Neural cell (in vitro differentiated cells): ENCODE measurements around the gene CIB1. TPM values are rescaled to one million over a fixed set of nuclear protein-coding genes. Genes with fewer than 3 reads are reported as not detected.

Experiments used
- H2AFZ ChIP-seq: fragments of 200-600, 300-800 bp; sonication (generic), shearing (Covaris generic); 2 replicates; pipeline ENCODE4 v1.6.0; 2014; ENCODE audit warnings: low read depth, mild to moderate bottlenecking, antibody characterized with exemption, low read length, moderate library complexity
- H3F3A ChIP-seq: fragments of 200-600 bp; shearing (Covaris generic); 2 replicates; pipeline ENCODE4 v1.6.1; 2016; ENCODE audit warnings: mild to moderate bottlenecking, moderate library complexity, mixed read lengths, antibody characterized with exemption, low read length; ENCODE audit not compliant: insufficient read depth, poor library complexity, severe bottlenecking
- H3K27ac ChIP-seq: fragments of 200-600, 300-800 bp; sonication (generic), shearing (Covaris generic); 2 replicates; pipeline ENCODE4 v1.5.1; 2014; ENCODE audit warnings: mild to moderate bottlenecking, low read length, moderate library complexity
- H3K27me3 ChIP-seq: fragments of 300-800, 200-600 bp; sonication (generic), shearing (Covaris generic); 2 replicates; pipeline ENCODE4 v1.6.0; 2014; ENCODE audit warnings: mild to moderate bottlenecking, low read depth, low read length, moderate library complexity; ENCODE audit not compliant: insufficient read depth
- H3K36me3 ChIP-seq: fragments of 300-800, 200-600 bp; sonication (generic), shearing (Covaris generic); 2 replicates; pipeline ENCODE4 v1.5.1; 2014; ENCODE audit warnings: mild to moderate bottlenecking, antibody characterized with exemption, low read length, moderate library complexity; ENCODE audit not compliant: insufficient read depth
- H3K4me2 ChIP-seq: fragments of 300-800, 200-600 bp; sonication (generic), shearing (Covaris generic); 2 replicates; pipeline ENCODE4 v1.6.0; 2014; ENCODE audit warnings: mild to moderate bottlenecking, low read length
- H3K4me3 ChIP-seq: fragments of 300-800, 200-600 bp; sonication (generic), shearing (Covaris generic); 2 replicates; pipeline ENCODE4 v1.5.1; 2014; ENCODE audit warnings: mild to moderate bottlenecking, low read length, moderate library complexity
- H3K79me2 ChIP-seq: fragments of 200-600 bp; shearing (Covaris generic); replicated peaks from 2 replicates; pipeline ENCODE4 v1.6.0; 2014; ENCODE audit warnings: mild to moderate bottlenecking, low read length, moderate library complexity; ENCODE audit not compliant: insufficient read depth
- H3K9ac ChIP-seq: fragments of 300-800, 200-600 bp; sonication (generic), shearing (Covaris generic); 2 replicates; pipeline ENCODE4 v1.6.1; 2016; ENCODE audit warnings: mild to moderate bottlenecking, low read length, mixed read lengths
- H3K9me2 ChIP-seq: fragments of 200-600 bp; shearing (Covaris generic); 2 replicates; pipeline ENCODE4 v1.6.1; 2016; ENCODE audit warnings: mild to moderate bottlenecking, low read length, mixed read lengths; ENCODE audit not compliant: insufficient read depth
- H3K9me3 ChIP-seq: fragments of 200-600, 300-800 bp; sonication (generic), shearing (Covaris generic); 2 replicates; pipeline ENCODE4 v1.6.1; 2016; ENCODE audit warnings: mild to moderate bottlenecking, mixed run types, low read length, moderate library complexity, mixed read lengths
- H4K20me1 ChIP-seq: fragments of 200-600 bp; shearing (Covaris generic); 2 replicates; pipeline ENCODE4 v1.6.1; 2016; ENCODE audit warnings: mild to moderate bottlenecking, mixed run types; ENCODE audit not compliant: insufficient read depth
- CTCF ChIP-seq: fragments of 450-650 bp; IDR thresholded peaks from 2 replicates; pipeline ENCODE4 v1.5.1; 2014; ENCODE audit warnings: antibody characterized with exemption, mild to moderate bottlenecking, moderate library complexity; ENCODE audit not compliant: poor library complexity, severe bottlenecking
- EP300 ChIP-seq: fragments of 450-650 bp; conservative IDR thresholded peaks from 2 replicates; pipeline ENCODE4 v1.6.1; 2014; ENCODE audit warnings: antibody characterized with exemption, mild to moderate bottlenecking, moderate library complexity; ENCODE audit not compliant: poor library complexity, severe bottlenecking
- EZH2 ChIP-seq: fragments of 200-600, 300-800 bp; shearing (Covaris generic), sonication (generic); IDR thresholded peaks from 2 replicates; pipeline ENCODE4 v1.6.1; 2014; ENCODE audit warnings: antibody characterized with exemption, low read length, borderline replicate concordance, mild to moderate bottlenecking; ENCODE audit not compliant: insufficient read depth, poor library complexity, severe bottlenecking
- MXI1 ChIP-seq: fragments of 450-650 bp; conservative IDR thresholded peaks from 2 replicates; pipeline ENCODE4 v1.6.1; 2014; ENCODE audit warnings: antibody characterized with exemption, mild to moderate bottlenecking; ENCODE audit not compliant: poor library complexity, severe bottlenecking
- POLR2AphosphoS5 ChIP-seq: IDR thresholded peaks from 2 replicates; pipeline ENCODE4 v1.6.1; 2012
- RAD21 ChIP-seq: fragments of 450-650 bp; conservative IDR thresholded peaks from 2 replicates; pipeline ENCODE4 v1.6.1; 2014; ENCODE audit warnings: antibody characterized with exemption, mild to moderate bottlenecking, moderate library complexity
- SMC3 ChIP-seq: fragments of 450-650 bp; conservative IDR thresholded peaks from 2 replicates; pipeline ENCODE4 v1.6.1; 2014; ENCODE audit warnings: antibody characterized with exemption, mild to moderate bottlenecking, moderate library complexity; ENCODE audit not compliant: poor library complexity
- TAF1 ChIP-seq: IDR thresholded peaks from 2 replicates; pipeline ENCODE4 v1.6.1; 2012; ENCODE audit warnings: low read depth
- polyA plus RNA-seq: library from polyadenylated mRNA; depleted of rRNA; stranded (reverse); fragments of >200 nt; gene quantifications from 2 replicates; pipeline ENCODE4 v1.2.3, GENCODE V29; 2014
- TF ChIP-seq, protein P1 (sequence below): IDR thresholded peaks from 2 replicates; pipeline ENCODE4 v1.6.1; 2012; ENCODE audit warnings: borderline replicate concordance

CIB1 gene
- polyA plus RNA-seq, 1 donor from 2014 or later, result 9.4 TPM

- H3K9ac ChIP-seq, result no peak overlapping the region
- H2AFZ ChIP-seq, result no peak overlapping the region
- no peaks in the 10 kb centered on the region for H3K9me2 ChIP-seq
- H3F3A ChIP-seq, result no peaks in the 10 kb centered on the region
- H4K20me1 ChIP-seq, result peaks cover 4% of the 10 kb centered on the region
- TF ChIP-seq SMC3, result no peak
- no peak for TF ChIP-seq CTCF
- TF ChIP-seq, protein P1, sequence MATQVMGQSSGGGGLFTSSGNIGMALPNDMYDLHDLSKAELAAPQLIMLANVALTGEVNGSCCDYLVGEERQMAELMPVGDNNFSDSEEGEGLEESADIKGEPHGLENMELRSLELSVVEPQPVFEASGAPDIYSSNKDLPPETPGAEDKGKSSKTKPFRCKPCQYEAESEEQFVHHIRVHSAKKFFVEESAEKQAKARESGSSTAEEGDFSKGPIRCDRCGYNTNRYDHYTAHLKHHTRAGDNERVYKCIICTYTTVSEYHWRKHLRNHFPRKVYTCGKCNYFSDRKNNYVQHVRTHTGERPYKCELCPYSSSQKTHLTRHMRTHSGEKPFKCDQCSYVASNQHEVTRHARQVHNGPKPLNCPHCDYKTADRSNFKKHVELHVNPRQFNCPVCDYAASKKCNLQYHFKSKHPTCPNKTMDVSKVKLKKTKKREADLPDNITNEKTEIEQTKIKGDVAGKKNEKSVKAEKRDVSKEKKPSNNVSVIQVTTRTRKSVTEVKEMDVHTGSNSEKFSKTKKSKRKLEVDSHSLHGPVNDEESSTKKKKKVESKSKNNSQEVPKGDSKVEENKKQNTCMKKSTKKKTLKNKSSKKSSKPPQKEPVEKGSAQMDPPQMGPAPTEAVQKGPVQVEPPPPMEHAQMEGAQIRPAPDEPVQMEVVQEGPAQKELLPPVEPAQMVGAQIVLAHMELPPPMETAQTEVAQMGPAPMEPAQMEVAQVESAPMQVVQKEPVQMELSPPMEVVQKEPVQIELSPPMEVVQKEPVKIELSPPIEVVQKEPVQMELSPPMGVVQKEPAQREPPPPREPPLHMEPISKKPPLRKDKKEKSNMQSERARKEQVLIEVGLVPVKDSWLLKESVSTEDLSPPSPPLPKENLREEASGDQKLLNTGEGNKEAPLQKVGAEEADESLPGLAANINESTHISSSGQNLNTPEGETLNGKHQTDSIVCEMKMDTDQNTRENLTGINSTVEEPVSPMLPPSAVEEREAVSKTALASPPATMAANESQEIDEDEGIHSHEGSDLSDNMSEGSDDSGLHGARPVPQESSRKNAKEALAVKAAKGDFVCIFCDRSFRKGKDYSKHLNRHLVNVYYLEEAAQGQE, result no peak
- no peak for TF ChIP-seq EZH2
- no peak for TF ChIP-seq RAD21
- TF ChIP-seq MXI1, result no peak
- TF ChIP-seq TAF1, result no peak
- TF ChIP-seq EP300, result no peak
- TF ChIP-seq POLR2AphosphoS5, result no peak
- no peak overlapping the region for H3K4me3 ChIP-seq
- H3K4me2 ChIP-seq, result no peak overlapping the region
- no peaks in the 10 kb centered on the region for H3K27me3 ChIP-seq
- no peak overlapping the region for H3K27ac ChIP-seq
- no peaks in the 10 kb centered on the region for H3K9me3 ChIP-seq
- peaks cover 50% of the 10 kb centered on the region for H3K79me2 ChIP-seq
- H3K36me3 ChIP-seq, result no peaks in the 10 kb centered on the region
Observed at GRCh38 chr15:90271459-90272166, 37.9 kb upstream of the CIB1 start.

- no peak overlapping the region for H2AFZ ChIP-seq
- no peak for TF ChIP-seq TAF1
- TF ChIP-seq EP300, result no peak
- TF ChIP-seq, protein P1, result no peak
- no peak for TF ChIP-seq RAD21
- TF ChIP-seq SMC3, result no peak
- TF ChIP-seq CTCF, result no peak
- no peak for TF ChIP-seq POLR2AphosphoS5
- no peak for TF ChIP-seq EZH2
- no peak for TF ChIP-seq MXI1
- no peaks in the 10 kb centered on the region for H3K9me2 ChIP-seq
- no peak overlapping the region for H3K4me2 ChIP-seq
- no peak overlapping the region for H3K9ac ChIP-seq
- H3F3A ChIP-seq, result no peaks in the 10 kb centered on the region
- no peak overlapping the region for H3K4me3 ChIP-seq
- no peaks in the 10 kb centered on the region for H3K36me3 ChIP-seq
- peaks cover 59% of the 10 kb centered on the region for H3K79me2 ChIP-seq
- no peaks in the 10 kb centered on the region for H3K9me3 ChIP-seq
- no peaks in the 10 kb centered on the region for H3K27me3 ChIP-seq
- peaks cover 4% of the 10 kb centered on the region for H4K20me1 ChIP-seq
- H3K27ac ChIP-seq, result no peak overlapping the region
Observed at GRCh38 chr15:90270502-90271150, 36.9 kb upstream of the CIB1 start.
